Stimulated activated CD4-positive, alpha-beta T cell treated with anti-CD3 and anti-CD28 coated beads, TNF-alpha, amount 100 ng/mL, for 4 hours (primary cell): ENCODE measurements around the gene ISM2.
"Not testable (repeated sequence)": the region's sequence is repeated elsewhere in the genome, so short reads cannot be mapped to it uniquely, and the experiment has no call there.

Source experiments
- DNase-seq, 3 experiments: peaks; one replicate each; pipeline ENCODE4 v3.0.0-alpha.2; 2020; ENCODE audit warnings: low read depth in 3 of 3

Gene ISM2

GRCh38 chr14:77498120-77498979 lies at the start of gene ISM2:
Gene ISM2 (minus strand): TSS chr14:77498816. CDS start chr14:77498793, 23 bp downstream.
- peak in 2 of 3 experiments; percentile 6 to 16 for DNase-seq

DNA sequence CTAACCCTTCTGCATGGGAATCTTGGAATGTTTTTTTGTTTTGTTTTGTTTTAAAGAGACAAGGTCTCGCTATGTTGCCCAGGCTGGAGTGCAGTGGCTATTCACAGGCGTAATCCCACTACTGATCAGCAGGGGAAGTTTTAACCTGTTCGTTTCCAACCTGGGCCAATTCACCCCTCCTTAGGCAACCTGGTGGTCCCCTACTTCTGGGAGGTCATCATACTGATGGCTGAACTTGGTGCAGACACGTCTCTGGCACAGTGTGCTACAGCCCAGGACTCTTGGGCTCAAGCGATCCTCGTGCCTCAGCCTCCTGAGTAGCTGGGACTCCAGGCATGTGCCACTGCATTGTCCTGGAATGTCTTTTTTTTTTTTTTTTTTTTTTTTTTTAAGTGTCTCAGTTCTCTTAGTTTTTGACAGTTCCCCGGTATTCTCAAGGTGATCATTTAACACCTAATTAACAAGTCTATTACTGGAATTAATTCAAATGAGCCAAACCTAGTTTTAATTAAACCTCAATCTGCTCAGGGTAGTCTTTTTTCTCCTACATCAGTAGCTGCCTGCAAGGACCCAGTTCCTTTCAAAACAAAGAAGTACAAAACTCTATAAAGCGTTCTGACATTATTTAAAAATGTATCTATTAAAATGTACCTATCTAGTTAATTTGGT lies 49.0 kb upstream of the ISM2 start:
- DNase-seq: no peak

DNA sequence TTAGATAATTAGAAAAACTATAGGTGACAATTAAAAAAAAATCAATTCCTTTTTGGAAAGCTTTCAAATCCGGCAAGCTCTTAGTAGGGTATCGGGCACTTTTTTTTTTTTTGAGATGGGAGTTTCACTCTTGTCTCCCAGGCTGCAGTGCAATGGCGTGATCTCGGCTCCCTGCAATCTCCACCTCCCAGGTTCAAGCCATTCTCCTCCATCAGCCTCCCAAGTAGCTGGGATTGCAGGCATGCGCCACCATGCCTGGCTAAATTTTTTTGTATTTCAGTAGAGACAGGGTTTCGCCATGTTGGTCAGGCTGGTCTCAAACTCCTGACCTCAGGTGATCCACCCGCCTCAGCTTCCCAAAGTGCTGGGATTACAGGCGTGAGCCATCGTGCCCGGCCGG lies 46.6 kb upstream of the ISM2 start:
- DNase-seq: not testable (repeated sequence)

GRCh38 chr14:77544571-77544970 lies 46.0 kb upstream of the ISM2 start:
- DNase-seq: no peak

GRCh38 chr14:77543637-77544334 lies 45.2 kb upstream of the ISM2 start:
- DNase-seq: no peak

- DNase-seq: no peak
These were observed 44.6 kb upstream of the ISM2 start for GRCh38 chr14:77543240-77543551.

GRCh38 chr14:77542421-77543239 lies 44.0 kb upstream of the ISM2 start:
- no peak for DNase-seq

- DNase-seq: no peak
These were observed 43.3 kb upstream of the ISM2 start for GRCh38 chr14:77541905-77542304.

DNA sequence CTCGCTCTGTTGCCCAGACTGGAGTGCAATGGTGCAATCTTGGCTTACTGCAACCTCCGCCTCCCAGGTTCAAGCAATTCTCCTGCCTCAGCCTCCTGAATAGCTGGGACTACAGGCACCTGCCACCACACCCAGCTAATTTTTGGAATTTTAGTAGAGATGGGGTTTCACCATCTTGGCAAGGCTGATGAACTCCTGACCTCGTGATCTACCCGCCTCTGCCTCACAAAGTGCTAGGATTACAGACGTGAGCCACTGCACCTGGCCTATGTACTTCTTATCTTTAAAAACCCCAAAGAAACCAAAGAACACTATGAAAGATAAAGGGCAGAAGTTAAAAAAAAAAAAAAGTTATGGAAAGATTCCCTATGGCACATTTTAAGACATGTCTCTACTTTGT lies 38.3 kb upstream of the ISM2 start:
- not testable (repeated sequence) for DNase-seq

- DNase-seq: no peak
These were observed 32.5 kb upstream of the ISM2 start for GRCh38 chr14:77531071-77531470.

- DNase-seq: no peak
These were observed 31.3 kb upstream of the ISM2 start for GRCh38 chr14:77529963-77530362.

GRCh38 chr14:77529213-77529612 lies 30.6 kb upstream of the ISM2 start:
- no peak for DNase-seq

DNA sequence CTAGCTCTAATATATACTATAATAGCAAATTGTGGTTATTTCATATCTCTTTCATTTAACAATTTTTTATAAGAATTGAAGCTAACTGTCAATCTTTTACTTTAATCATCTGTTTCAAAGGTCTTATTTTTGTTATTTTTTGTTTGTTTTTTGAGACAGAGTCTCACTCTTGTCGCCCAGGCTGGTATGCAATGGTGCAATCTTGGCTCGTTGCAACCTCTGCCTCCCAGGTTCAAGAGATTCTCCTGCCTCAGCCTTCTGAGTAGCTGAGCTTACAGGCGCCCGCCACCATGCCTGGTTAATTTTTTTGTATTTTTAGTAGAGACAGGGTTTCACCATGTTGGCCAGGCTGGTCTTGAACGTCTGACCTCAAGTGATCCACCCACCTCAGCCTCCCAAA lies 30.1 kb upstream of the ISM2 start:
- not testable (repeated sequence) for DNase-seq

DNA sequence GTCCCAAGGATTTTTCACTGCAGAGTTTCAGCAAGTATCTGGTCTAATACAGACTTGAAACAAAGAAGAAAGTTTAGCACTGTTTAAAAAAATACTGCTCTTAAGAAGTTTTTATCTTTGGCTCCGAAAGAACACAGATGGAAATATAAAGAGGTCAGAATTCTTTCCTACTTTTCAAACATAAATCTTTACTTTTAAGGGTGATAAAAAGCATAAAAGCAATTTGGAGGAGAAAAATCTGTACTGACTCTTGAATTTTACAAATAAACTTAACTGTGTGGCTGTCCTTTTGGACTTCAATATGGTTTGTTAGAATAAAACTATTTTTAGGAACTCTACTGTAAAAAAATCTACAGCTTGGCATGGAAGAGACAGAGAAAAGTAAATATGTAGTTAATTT lies 27.6 kb upstream of the ISM2 start:
- no peak for DNase-seq

GRCh38 chr14:77524536-77524935 lies 25.9 kb upstream of the ISM2 start:
- no peak for DNase-seq

DNA sequence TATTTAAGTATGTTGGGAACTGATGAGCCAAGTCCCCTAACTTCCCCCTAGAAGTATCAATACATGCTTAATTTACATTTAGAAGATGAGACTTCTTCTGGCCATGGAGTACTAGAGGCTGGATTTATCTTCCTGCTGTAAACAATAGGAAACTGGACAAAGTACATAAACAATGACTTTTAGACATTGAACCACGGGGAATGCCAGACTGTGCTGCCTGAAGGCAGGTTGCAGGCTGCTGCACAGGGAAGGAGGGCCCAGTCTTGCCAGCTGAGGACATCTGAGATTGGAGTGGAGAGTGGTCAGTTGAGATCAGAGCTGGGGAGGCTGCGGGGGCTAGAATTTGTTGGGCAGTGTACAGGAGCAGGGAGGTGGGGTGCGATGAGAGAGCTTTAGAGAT lies 24.5 kb upstream of the ISM2 start:
- DNase-seq: no peak

GRCh38 chr14:77520555-77520954 lies 21.9 kb upstream of the ISM2 start:
- no peak for DNase-seq

DNA sequence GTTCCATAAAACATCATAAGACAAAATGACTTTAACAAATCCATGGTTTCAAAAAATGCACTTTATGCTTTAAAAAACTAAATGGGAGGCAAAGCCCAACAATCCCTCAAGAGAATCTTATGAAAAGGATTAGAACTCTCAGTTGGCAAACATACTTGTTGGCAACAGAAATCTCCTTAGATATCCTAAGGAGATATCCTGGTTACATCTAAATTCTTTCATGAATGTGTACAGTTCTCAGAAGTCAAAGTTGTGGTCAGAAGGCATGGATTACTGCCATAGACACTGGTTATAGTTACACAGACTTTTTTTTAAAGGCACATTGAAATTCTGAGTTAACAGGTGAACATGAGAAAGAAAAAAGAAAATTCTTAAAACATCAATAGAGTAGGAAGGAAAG lies 17.5 kb upstream of the ISM2 start:
- DNase-seq: no peak

DNA sequence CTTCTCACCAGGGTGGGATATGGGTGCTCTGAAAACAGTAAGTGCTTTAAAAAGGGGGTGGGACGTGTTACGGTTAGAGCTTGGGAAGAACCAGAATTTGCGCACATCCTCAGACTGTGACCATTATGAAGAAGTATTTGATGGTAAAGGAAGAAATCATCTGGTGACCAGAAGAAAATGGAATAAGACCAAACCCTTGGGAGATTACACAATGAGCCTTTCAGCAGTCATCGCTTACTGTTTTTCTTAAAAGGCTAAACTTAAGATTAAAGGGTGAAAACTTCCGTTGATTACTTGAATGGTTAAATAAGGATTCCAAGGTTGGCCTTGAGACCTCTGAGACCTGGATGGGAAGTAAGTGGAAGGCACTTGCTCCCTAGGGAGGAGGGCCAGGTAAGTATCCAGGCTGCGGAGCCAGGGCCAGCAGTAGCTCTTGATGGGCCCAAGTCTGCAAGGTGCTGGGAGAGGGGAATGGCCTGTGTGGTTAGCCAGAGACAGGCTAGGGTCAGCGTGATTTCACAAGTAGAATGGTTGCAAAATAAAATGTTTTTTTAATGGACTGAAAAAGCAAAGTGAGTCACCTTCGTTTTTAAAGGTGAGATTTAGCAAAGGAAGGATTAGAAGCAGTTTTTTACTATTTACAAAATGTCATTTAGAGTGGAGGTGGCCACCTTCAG lies 13.0 kb upstream of the ISM2 start:
- DNase-seq: no peak

GRCh38 chr14:77509366-77509765 lies 10.8 kb upstream of the ISM2 start:
- DNase-seq: no peak

DNA sequence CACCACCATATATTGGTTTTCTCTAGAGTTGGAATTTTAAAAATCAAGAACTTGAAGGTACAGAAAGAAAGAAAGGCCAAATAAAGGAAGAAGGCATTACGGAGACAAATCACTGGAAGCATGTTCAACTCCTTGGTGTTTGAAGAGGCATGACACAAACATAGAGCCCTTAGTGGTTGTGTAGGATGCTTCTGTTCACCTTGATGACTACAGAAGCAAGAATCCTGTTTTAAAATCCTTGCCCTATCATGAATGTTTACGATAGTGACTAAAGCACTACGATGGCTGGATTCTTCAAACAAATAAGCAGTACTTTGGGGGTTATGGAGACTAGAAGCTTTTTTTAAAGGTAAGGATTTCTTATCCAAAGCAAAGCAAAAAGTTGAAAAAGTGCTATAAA lies 10.3 kb upstream of the ISM2 start:
- DNase-seq: no peak
